HG03342 (cell line): ENCODE results near the gene KCNAB1.
"Not testable (repeated sequence)": the region's sequence is repeated elsewhere in the genome, so short reads cannot be mapped to it uniquely, and the experiment has no call there.

Source experiments
- ATAC-seq: cut with Tn5 transposase; IDR thresholded peaks from one replicate; pipeline ENCODE4 v1.9.1; 2021; ENCODE audit warnings: mild to moderate bottlenecking, moderate library complexity; ENCODE audit not compliant: unreplicated experiment

Gene KCNAB1

DNA sequence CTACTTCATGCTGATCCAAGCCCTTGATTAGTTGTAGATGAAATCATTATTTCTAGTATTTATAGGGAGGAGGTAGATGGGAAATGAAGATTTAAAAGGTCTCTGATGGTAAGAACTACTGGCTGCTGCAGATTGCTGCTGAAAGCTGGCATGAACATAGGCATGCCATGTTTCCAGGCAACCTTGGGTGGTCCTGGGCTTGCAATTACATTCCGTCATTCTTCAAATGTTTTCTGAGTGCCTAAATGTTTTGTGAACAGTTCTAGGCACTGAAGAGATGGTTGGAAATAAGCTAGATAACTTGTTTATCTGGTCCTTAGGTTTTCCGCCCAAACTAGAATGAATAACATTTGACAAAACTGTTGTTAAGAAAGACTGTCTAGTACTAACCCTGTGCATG is 95.8 kb downstream of the KCNAB1 start:
- ATAC-seq = no peak

DNA sequence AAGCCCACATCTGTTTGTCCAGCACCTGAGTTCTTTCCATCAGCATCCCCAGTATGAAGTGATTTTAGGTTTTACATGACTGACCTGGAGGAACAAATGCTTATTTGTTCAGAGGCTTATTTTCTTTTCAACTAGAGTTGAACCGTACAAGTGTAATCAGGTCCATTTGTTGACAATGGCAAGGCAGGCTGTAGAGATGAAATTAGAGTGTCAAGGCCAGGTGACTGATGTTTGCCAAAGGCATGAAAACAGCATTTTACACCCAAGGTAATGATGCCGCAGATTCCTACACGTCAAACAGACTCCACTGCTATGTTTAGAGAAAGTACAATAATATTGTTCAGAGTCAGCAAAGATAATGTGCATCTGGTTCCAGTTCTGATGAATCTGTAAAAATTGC is 96.5 kb downstream of the KCNAB1 start:
- no peak for ATAC-seq

DNA sequence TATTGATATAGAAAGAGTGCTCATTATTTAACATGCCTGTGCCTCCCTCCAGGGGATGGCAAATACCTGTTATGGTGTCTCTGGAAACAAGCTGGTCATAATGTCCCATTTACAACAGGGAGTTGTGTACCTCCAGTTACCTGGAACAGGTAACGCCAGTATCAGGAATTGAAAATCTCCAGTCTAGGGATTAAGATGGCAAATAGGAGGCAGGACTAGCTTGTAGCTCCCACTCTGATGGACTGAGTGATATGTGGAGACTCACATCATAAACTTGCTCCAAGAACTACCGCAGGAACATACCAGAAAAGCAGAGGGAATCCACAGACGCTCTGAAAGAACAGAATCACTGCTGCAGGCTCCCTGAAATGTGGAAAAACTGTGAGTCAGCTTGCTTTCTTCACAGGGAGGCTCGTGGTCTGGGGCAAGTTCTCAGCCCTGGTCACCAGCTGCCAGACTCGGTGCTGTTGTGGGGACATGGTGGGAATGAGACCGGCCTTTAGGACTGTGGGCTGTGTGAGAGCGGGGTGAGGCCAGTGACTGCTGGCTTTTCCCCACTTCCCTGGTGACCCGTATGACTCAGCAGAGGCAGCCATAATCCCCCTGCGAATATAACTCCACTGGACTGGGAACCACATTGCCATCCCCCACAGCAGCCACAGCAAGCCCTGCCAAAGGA is 97.4 kb downstream of the KCNAB1 start:
- ATAC-seq = no peak

- ATAC-seq = no peak
Measured at GRCh38 chr3:156218353-156218744, 98.0 kb downstream of the KCNAB1 start.

DNA sequence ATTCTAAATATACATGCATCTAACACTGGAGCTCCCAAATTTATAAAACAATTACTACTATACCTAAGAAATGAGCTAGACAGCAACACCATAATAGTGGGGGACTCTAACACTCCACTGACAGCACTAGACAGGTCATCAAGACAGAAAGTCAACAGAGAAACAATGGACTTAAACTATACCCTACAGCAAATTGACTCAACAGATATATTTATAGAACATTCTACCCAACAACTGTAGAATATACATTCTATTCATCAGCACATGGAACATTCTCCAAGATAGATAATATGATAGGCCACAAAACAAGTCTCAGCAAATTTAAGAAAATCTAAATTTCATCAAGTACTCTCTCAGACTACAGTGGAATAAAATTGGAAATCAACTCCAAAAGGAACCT is 102.0 kb downstream of the KCNAB1 start:
- not testable (repeated sequence) for ATAC-seq

- ATAC-seq = not testable (repeated sequence)
Measured at GRCh38 chr3:156224046-156224445, 103.7 kb downstream of the KCNAB1 start.

- ATAC-seq = no peak
Measured at GRCh38 chr3:156226676-156227420, 106.5 kb downstream of the KCNAB1 start.

DNA sequence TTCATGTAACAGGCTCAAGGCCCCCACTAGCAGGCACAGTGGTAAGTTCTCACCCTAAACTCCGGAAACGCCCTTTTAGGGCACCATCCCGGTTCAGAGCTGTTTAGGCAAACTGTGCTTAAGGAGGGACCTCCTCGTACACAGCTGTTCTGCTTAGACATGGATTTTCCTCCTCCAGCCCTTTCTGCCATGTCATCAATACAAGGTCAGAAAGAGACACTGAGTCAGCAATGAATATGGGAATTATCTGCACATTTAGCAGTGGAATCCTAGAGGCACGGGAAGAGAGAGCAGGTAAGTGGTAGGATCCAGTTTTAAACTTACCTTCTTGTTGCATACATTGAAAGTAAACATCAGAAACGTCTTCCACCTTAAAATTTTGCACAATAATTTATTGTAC is 107.3 kb downstream of the KCNAB1 start:
- no peak for ATAC-seq

DNA sequence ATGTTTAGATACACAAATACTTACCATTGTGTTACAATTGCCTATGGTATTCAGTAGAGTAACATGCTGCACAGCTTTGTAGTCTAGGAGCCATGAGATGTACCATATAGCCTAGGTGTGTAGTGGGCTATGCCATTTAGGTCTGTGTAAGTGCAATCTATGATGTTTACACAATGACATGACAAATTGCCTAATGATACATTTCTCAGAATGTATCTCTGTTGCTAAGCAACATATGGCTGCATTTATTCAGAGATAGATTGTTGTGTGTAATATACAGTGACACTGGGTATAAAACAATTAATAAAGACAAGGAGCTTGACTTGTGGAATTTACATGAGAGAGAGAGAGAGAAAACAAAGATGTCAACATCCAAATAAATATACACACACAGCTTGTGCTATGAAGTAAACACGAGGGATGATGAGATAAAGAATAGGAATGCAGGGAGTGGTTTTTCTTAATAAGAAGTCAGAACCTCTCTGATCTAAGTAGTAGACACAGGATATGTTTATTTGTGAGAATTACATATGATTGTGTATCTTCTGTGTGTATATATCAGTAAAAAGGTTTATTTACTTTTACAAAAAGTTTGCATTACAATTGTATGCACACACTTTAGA is 110.0 kb downstream of the KCNAB1 start:
- ATAC-seq = no peak

DNA sequence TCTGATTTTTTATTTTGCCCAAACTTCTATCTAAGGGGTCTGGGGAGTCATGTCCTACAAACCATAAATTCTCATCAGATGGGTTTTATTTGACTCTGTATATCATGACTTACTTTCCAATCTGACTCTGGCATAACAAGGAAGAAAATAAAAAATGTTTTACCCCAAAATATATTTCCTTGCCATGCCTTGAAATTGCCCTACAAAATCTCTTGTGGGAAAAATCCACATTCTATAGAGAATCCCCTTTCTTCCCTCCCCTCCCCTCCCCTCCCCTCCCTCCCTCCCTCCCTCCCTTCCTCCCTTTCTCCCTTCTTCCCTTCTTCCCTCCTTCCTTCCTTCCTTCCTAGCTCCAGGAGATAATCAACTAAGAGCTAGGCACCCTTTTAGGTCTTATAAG is 110.8 kb downstream of the KCNAB1 start:
- ATAC-seq = not testable (repeated sequence)

GRCh38 chr3:156233876-156234275 is 113.5 kb downstream of the KCNAB1 start:
- ATAC-seq = no peak

DNA sequence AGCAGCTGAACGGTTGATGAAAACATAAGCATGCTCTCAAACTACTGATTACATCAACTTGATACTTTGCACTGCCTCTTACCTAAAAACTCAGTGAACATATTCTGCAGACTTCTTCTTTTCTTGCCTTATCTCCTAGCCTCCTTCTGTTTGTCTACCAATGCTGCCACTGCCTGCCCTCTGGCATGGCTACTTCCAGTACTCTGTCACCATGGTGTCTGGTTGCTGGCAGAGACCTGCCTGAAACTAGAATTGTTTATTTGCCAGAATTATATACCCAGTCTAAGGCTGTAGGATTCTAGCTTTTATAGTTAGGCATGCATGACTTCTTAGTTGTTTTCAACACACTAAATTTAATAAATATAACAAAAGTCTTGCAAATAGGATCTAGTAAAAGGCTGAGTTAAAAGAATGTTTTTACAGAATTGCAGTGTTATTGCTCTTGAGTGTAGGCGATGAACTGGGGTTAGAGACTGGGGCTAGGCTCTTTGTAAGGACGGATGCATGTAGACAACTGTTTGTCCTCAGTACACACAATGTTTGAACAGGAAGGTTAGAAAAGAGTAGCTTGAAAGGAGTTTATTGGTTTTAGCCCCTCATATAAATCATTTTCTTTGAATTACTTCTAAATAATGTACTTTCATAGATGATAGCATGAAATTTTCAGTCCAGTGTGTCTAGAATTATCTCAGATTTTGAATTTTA is 116.3 kb downstream of the KCNAB1 start:
- no peak for ATAC-seq

- ATAC-seq = no peak
Measured at GRCh38 chr3:156240642-156241041, 120.3 kb downstream of the KCNAB1 start.

DNA sequence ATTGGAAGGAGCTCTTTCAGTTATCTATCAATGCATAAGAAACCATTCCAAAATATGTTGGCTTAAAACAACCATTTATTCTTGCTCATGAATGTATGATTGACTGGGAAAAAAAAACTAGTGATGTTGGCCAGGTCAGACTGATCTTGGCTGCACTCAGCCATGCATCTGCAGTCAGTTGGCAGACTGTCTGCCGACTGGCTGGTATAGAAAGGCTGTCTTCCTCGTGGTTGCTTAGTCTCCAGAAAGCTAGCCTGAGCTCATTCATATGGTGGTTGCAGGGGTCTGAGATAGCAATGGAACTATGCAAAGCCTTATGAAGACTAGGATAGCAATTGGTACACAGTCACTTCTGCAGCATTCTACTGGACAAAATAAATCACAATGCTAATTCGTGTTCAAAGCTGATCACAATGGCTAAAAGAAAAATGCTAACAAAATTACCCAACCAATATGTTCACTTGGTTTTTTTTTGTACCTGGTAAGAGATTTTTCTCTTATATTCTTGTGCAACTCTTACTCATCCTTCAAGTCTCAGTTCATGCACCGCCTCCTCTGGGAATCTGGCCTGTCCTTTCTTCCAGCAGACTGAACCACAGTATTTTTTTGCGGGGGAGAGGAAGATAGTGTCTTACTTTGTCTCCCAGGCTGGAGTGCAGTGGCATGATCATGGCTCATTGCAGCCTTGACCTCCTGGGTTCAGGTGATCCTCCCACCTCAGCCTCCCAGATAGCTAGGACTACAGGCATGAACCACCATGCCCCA is 126.8 kb downstream of the KCNAB1 start:
- no peak for ATAC-seq

DNA sequence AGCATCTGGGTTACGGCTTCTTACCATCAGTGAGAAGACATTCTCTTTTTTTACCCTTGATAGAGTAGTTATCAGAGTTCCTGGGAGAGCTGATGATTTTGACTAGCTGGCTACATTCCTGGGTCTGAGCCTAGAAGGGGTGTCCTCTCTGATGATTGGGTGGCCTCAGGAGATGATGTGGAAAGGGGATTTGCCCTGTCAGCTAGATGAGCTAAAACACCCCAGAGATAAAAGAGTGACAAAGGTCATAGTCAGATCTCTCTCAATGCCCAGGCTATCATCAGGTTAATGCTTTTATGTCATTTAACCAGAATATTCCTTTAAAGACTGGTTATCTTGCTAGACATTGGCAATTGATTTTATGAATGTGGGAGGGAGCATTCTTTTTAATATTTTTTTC is 130.2 kb downstream of the KCNAB1 start:
- ATAC-seq = no peak

- ATAC-seq = no peak
Measured at GRCh38 chr3:156251424-156251823, 131.0 kb downstream of the KCNAB1 start.

DNA sequence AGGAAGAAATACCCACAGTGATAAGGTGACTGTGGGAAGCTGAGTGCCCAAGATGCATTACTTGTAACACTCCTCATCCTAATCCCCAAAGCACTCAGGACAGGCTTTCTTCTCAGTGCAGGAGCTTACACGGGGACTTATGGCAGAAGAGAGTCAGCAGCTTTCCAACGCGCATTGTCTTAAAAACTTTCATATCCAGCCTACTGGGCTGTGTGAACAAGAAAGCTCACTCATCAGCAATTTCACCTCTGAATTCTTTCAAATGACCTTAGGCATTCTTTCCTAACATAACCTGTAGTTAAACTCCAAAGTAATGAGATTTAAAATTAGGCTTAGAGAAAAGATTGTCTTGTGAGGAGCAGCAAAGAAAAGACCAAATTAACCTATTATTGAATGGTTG is 132.3 kb downstream of the KCNAB1 start:
- ATAC-seq = no peak

- peak; percentile 92 for ATAC-seq
Measured at GRCh38 chr3:156253150-156253549, 132.8 kb downstream of the KCNAB1 start.

GRCh38 chr3:156256256-156256655 is 135.9 kb downstream of the KCNAB1 start:
- no peak for ATAC-seq

DNA sequence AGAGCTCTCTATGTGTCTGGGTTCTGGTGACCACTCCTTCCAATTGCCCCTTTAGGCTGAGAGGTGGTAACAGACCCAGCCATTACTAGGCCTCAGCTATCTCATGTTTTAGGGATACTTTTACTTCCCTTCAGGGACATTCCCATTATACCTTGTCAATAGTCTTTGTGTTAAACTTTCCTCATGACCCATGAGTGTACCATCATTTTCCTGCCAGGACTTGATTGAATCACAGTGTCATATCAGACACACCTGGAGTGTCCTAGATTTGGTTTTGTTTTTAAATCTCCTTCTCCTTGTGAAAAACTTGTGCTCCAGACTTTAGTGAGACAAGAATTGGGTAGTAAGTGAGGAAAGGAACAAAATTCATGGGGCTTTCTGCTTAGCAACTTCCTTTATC is 136.6 kb downstream of the KCNAB1 start:
- no peak for ATAC-seq

- ATAC-seq = no peak
Measured at GRCh38 chr3:156258301-156258700, 137.9 kb downstream of the KCNAB1 start.
